HG03045 (cell line): ENCODE data around the gene NNT.
A peak's percentile ranks its signal among the peaks of the same experiment; 100 is the strongest.
"Not testable (repeated sequence)": the region's sequence is repeated elsewhere in the genome, so short reads cannot be mapped to it uniquely, and the experiment has no call there.

Experiments
- ATAC-seq: cut with Tn5 transposase; IDR thresholded peaks from one replicate; pipeline ENCODE4 v1.9.1; 2021; ENCODE audit warnings: mild to moderate bottlenecking, moderate library complexity; ENCODE audit not compliant: unreplicated experiment

The NNT gene

DNA sequence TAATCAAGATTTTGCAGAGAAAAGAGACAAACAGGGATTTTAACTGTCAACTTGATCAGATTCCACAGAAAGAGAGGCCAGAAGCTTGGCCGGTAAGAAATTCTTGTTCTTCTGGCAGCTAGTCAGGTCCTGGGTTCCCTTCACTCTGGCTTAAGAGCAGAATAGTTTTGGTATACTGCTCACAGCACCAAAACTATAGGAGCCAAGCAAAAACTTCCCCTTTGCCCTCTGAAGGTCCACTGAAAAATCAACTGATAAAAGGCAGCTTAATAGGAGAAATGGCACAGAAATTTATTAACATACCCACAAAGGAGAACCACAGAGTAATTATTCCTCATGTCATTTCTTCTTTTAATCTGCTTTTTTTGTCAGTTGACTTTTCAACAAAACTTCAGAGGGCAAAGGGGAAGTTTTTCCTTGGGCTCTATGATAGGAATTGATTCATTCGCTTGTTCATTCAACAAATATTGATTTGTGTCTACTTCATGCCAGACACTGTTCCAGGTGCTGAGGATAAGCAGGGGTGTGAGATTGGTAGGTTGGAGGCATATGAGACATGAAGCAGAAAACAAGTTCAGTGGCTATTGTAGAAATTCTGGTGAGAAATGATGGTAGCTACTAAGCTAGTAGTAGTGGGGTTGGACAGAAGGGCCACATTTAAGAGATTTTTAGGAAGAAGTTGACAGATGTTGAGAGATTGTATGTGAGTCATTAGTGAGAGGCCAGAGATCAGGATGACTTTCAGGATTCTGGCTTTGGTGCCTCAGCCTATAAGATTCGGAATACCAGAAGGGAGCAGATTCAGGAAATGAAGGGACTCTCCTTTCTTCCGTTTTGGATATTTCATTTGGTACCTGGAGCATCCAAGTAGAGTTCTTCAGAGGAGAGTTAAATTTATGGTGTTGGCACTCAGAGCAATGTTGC is 20.6 kb upstream of the NNT start:
- no peak for ATAC-seq

- ATAC-seq = no peak
Observed at GRCh38 chr5:43583724-43584123, 19.3 kb upstream of the NNT start.

GRCh38 chr5:43584166-43584699 is 18.7 kb upstream of the NNT start:
- no peak for ATAC-seq

DNA sequence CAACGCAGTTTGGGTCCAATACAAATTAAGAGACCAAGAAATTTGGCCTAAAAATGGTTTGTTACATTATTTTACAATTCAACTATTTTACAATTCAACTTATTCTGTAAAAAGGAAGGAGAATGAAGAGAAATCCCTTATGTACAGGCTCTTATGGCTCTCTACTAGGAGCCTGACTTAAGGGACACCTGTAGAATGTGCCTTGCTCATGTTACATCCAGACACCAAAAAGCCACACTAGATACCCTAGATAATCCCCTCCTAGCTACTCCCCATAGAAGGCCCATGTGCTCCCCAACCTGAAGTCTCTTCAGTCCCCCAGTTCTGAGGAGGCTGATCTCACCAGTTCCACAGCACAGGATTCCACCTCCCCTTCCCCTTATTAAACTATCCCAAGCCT is 14.1 kb upstream of the NNT start:
- no peak for ATAC-seq

GRCh38 chr5:43589310-43589709 is 13.7 kb upstream of the NNT start:
- no peak for ATAC-seq

- no peak for ATAC-seq
Observed at GRCh38 chr5:43590700-43591099, 12.3 kb upstream of the NNT start.

GRCh38 chr5:43592363-43592762 is 10.6 kb upstream of the NNT start:
- no peak for ATAC-seq

DNA sequence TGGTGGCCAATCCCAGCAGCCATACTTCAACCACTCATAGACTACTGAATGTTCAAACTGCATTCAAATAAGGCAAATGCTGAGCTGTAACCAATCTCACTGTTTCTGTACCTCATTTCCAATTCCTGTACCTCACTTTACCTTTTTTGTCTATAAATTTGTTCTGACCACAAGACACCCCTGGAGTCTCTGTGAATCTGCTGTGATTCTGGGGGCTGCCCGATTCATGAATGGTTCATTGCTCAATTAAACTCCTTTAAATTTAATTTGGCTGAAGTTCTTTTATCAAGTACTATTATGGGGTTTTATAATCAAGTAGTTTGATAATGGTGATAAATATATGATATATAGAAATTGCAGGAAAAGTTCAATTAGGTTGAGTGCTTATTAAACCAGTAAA is 4.1 kb upstream of the NNT start:
- not testable (repeated sequence) for ATAC-seq

DNA sequence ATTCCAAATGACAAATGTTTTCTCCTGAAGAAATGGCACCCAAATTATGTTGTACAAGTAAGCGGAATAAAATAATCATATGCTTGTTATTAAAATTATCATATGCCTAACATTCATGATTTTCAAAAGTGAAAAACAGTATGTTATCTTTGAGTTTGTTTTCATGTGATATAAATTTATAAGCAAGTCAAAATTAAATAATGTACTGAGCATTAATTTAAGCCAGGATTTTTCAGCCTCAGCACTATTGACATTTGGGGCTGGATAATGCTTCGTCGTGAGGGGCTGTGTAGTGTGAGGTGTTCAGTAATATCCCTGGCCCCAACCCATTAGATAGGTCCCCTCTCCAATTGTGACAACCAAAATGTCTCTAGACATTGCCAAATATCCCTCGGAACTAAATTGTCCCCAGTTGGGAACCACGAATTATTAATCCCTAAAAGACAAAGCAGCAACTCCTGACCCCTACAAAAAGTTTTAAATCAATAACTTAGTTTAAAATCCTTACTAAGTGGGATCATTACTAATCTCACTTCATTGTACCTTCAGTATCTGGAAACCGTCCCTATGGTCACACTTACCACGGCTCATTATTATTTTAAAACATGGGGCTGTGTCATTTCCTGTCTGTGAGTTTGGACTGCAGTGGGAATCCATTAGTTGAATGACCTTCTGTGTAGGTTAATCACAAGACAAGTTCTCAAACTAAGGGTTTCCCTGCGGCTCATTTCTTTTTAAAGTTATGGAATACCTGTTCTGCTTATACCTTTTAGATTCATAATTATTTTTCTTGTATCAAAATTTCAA is 1.3 kb upstream of the NNT start:
- no peak for ATAC-seq

GRCh38 chr5:43603344-43604217 is 601 bp downstream of the NNT start:
- peak; percentile 50 for ATAC-seq

DNA sequence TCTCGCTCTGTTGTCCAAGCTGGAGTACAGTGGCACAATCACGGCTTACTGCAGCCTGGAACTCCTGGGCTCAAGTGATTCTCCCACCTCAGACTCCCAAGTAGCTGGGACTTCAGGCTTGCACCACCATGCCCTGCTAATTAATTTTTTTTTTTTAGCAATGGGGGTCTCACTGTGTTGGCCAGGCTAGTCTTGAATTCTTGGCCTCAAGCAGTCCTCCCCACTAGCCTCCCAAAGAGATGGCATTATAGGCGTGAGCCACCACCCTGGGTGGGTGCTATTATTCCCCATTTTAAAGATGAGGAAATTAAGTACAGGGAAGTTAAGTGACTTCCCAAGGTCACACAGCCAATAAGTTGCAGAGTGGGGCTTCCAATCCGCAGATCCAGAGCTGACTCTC is 1.7 kb downstream of the NNT start:
- no peak for ATAC-seq

GRCh38 chr5:43606351-43606750 is 3.4 kb downstream of the NNT start:
- no peak for ATAC-seq

GRCh38 chr5:43608406-43608805 is 5.4 kb downstream of the NNT start:
- ATAC-seq = no peak

DNA sequence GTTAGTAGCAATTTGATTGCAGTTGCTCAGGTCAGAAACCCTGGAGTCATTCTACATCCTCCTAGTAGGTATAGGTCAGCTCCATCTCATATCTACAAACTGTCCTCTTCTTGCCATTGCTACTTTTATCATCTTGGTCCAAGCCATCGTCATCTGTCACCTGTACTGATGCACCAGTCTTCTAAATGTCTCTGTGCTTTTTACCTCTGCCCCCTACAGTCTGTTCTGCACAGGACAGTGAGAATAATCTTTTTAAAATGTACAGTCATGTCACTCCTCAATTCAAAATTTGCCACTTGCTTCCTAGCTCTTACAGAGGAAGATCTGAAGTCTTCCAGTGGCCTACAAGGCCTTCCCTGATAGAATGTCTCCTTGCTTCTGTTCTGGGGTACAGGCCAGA is 6.8 kb downstream of the NNT start:
- peak; percentile 49 for ATAC-seq

- no peak for ATAC-seq
Observed at GRCh38 chr5:43613370-43613769, 10.4 kb downstream of the NNT start.

DNA sequence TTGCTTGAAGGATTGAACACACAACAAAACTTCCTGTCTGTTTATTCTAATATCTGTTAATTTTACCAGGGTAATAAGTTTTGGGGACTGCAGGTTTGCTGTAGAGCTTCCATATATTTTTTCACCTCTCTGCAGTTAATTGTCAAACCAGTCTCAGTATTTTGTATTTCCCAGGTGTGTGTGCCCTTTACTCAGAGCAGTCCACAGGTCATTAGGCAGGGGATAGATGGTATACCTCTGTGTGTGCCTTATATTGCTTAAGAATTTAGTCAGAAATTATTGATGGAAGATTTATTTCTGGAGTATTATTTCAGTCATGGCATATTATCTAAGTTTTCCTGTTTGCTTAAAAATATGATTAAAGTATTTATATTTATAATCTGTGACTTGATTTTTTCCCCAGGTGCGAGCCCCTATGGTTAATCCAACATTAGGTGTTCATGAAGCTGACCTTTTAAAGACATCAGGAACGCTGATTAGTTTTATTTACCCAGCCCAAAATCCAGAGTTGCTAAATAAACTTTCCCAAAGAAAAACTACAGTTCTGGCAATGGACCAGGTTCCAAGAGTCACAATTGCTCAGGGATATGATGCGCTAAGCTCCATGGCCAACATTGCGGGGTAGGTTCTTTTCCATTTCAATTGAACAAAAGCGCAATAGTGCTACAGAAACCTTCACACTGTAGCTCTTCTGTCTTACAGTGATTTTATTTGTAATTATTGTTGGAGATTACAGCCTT is 12.6 kb downstream of the NNT start:
- no peak for ATAC-seq

DNA sequence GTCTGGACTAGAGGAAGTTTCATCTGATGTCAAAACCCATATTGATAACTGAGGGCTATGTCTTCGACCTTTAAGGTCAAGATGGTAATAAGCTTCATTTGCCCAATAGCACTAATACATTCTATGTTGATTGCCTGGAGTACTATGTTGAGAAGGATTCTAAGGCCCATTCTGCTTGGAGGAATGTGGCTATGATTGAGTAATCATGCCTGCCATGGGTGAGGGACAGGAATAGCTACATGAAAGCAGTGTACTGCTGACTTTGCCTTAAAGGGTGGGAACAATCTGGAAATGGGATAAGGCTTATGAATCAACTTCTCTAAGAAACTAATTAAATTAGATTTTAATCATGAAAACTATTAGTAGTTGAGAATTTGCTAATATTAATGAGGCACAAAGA is 13.6 kb downstream of the NNT start:
- ATAC-seq = no peak

DNA sequence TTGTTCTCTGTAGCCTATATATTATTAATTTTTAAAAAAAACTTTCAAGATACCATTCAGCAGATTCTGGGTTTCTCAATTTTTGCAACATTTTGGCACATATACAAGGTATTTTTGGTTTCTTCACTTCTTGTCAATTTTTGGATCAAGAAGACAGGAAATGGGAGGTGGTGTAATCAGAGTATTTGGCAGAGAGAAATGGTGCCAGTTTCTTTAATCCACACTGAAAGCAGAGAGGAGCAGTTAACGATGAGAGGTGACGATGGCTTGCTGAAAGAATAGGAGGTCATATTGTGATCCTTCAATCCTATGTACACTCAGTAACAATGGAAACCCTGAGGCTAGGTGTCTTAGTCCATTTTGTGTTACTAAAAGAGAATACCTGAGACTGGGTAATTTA is 16.4 kb downstream of the NNT start:
- no peak for ATAC-seq

GRCh38 chr5:43619911-43620310 is 16.9 kb downstream of the NNT start:
- no peak for ATAC-seq

DNA sequence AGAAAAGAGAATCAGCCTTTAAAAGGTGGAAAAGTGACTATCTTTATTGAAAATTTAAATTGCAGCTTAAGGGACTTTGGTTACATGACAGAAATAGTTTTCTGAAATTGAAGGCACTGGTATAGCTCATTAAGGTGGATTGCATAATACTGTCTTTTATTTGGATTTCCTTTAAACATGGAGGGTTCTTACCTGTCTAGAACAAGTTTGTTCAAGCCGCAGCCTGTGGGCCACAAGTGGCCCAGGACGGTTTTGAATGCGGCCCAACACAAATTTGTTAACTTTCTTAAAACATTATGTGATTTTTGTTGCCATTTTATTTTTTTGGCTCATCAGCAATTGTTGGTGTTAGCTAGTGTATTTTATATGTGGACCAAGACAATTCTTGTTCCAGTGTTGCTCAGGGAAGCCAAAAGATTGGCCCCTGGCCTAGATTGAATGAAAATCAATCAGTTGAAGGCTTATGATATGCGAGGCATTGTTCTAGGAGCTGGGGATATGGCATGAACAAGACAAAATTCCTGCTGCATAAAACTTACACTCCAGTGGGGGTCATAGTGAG is 18.0 kb downstream of the NNT start:
- no peak for ATAC-seq
